GM19099 (cell line): ENCODE measurements around the gene LCN9.

Source experiments
- POLR2A ChIP-seq: IDR thresholded peaks from 3 replicates; pipeline ENCODE4 v1.6.1; 2011; ENCODE audit warnings: low read depth; ENCODE audit not compliant: insufficient read length; ENCODE audit errors: extremely low read depth

The LCN9 gene

GRCh38 chr9:135632841-135633240, 30.3 kb upstream of the LCN9 start:
- TF ChIP-seq POLR2A = no peak

GRCh38 chr9:135639196-135639595, 23.9 kb upstream of the LCN9 start, which contains the start of gene GLT6D1:
GLT6D1 (minus strand) TSS chr9:135639540; CDS start chr9:135639187, 353 bp downstream.
- no peak for TF ChIP-seq POLR2A

- TF ChIP-seq POLR2A = no peak
Observed at GRCh38 chr9:135641047-135641446, 22.1 kb upstream of the LCN9 start.

DNA sequence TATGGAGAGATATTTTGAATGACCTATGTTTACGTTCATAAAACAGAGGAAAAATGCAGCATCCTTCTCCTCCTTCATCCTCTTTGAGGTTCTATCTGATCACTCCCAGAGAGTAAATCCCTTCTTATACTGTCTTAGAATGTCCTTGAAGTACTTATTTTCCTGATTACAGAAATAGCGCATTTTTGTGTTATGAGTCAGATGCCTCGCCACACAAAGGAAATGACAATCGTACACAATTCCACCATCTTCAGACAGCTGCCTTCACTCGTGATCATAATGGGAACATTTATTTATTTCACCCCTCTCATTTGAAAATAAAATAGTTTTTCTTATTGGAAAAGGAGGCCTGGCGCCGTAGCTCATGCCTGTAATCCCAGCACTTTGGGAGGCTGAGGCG, 21.4 kb upstream of the LCN9 start:
- TF ChIP-seq POLR2A = no peak

GRCh38 chr9:135644631-135645218, 18.4 kb upstream of the LCN9 start:
- TF ChIP-seq POLR2A = no peak

- no peak for TF ChIP-seq POLR2A
Observed at GRCh38 chr9:135647884-135648283, 15.2 kb upstream of the LCN9 start.

- TF ChIP-seq POLR2A = no peak
Observed at GRCh38 chr9:135648494-135649410, 14.4 kb upstream of the LCN9 start.

GRCh38 chr9:135649508-135649907, 13.6 kb upstream of the LCN9 start:
- TF ChIP-seq POLR2A = no peak

DNA sequence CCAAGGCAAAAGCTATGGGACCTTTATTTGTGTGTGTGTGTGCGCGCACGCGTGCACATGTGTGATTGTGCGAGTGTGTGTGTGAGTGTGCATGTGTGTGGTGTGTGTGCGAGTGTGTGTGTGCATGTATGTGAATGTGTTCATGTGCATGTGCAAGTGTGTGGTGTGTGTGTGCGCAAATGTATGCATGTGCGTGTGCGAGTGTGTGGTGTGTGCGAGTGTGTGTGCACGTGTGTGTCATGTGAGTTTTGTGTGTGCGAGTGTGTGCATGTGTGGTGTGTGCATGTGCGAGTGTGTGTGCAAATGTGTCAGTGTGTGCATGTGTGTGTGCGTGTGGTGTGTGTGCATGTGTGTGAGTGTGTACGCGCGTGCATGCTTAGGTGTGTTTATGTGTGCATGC, 12.7 kb upstream of the LCN9 start:
- TF ChIP-seq POLR2A = no peak

DNA sequence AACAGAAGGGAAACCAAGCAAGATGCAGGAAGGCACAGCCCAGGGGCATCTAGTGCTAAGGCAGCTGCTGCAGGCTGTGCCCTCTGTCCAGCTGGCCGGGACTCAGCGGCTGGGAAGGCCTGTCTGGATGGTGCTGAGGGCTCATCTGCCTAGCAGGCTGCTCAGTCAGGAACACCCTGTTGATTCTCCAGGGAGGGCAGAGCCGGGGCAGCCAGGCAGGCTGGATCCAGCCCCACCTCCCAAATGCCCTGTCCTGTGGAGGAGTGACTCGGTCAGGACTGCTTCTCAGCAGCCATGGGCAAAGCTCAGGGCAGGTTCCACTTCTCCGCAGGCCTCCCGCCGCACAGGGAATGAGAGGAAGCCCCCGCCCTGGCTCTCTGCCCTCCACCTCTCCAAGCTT, 7.8 kb upstream of the LCN9 start:
- TF ChIP-seq POLR2A = no peak

DNA sequence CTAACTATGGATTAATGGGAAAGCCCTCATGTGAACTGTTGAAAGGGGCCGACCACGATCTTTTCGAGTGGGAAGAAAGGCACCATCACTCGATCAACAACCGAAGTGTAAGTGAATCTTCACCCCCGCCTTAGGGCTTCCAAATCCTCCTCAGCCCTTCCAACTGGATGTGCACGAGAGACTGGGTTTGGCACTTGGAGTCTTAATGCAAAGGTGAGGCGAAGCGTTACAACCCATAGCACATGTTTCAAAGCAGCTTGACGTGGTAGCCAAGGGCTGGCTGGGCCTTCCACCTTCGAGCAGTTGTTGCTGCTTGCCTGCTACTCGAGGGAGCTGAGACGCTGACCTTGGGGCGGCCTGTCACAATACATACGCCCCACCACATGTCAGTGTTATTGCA, 5.7 kb upstream of the LCN9 start:
- no peak for TF ChIP-seq POLR2A

DNA sequence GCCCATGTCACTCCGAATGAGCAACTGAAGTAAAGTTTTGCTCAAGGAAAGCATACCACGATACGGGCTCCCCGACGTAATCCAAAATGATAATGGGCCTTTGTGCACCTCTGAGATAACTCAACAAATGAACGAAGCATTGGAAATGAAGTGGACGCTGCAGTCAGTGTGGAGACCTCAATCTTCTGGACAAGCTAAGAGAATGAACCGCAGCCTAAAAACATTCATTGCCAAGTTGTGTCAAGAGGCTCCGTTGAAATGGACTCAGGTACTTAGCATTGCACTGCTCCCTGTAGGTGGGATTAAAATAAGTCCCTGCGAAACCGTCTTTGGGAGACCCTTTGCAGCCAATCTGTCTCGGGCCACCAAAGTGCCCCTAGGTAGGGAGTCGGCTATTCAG, 3.9 kb upstream of the LCN9 start:
- no peak for TF ChIP-seq POLR2A

DNA sequence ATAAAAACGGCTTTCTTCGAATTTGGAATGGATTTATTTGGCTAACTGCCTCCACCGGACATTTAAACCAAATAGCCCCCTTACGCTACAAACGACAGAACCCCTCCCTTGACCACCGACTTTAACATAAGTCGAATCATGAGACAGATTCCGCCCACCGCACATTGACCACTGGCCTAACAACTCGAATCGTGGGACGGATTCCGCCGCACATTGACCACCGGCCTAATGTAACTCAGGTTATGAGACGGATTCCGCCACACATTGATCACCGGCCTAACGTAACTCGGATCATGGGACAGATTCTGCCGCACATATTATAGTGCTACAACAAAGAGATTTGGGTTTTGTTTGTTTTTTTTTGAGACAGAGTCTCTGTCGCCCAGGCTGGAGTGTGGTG, 2.7 kb upstream of the LCN9 start:
- no peak for TF ChIP-seq POLR2A

GRCh38 chr9:135661816-135662560, 1.1 kb upstream of the LCN9 start:
- no peak for TF ChIP-seq POLR2A

DNA sequence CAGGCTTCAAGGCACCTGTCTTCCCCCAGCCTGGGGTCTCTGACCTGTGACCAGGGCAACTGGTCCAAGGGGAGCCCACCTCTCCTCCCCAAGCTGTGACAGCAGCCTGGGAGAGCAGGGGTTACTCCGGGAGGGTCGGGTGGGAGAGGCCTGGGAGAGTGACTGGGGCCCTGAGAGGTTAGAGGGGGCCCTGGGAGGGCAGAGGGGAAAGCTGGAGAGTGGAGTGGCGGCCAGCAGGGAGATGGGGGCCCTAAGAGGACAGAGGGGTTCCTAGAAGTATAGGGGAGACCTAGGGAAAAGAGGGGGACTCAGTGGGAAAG, 302 bp downstream of the LCN9 start:
- no peak for TF ChIP-seq POLR2A

DNA sequence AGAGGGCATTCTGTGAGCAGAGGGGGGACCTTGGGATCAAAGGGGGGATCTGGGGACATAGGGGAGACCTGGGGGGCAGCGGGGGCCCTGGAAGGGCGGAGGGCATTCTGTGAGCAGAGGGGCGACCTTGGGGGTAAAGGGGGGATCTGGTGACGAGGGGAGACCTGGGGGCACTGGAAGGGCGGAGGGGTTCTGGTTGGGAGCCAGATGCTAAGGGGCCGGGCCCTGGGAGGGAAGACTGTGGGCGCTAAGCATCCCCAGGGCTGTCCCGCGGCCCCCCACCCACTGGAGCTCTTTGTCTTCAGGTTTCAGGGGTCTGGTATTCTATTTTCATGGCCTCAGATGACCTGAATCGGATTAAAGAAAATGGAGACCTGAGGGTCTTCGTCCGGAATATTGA, 748 bp downstream of the LCN9 start:
- TF ChIP-seq POLR2A = no peak

DNA sequence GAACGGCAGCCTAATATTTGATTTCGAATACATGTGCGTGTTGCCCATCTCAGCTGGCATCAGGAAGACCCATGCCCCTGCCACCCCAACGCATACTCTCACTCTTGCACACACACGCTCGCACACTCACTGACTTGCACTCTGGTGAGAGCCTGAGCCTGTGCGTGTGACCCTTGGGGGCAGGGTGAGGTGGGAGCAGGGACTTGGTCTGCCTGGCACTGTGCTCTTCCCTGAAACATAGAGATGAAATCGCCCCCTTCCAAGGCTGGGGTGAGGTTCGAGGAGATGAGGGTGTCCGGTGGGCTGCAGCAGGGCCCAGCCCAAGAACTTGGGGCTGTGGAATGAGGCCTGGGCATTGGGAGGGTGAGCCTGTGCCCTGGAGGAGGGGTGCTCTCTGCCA, 1.2 kb downstream of the LCN9 start:
- no peak for TF ChIP-seq POLR2A
